22Rv1 (cell line): ENCODE results near the gene COG6.

ENCODE experiments used
- H3K27ac ChIP-seq: fragments of 450-650 bp; 2 replicates; pipeline ENCODE4 v1.5.1; 2017
- CTCF ChIP-seq: fragments of 450-650 bp; IDR thresholded peaks from 2 replicates; pipeline ENCODE4 v1.5.1; 2017; ENCODE audit warnings: mild to moderate bottlenecking
- ZFX ChIP-seq: fragments of 450-650 bp; IDR thresholded peaks from 2 replicates; pipeline ENCODE4 v1.6.1; 2017; ENCODE audit warnings: antibody characterized with exemption, borderline replicate concordance

The COG6 gene

GRCh38 chr13:39623466-39623865 is 32.0 kb upstream of the COG6 start:
- no peak overlapping the region for H3K27ac ChIP-seq
- TF ChIP-seq CTCF (no peak), ZFX (no peak)

GRCh38 chr13:39631307-39631706 is 24.2 kb upstream of the COG6 start:
- H3K27ac ChIP-seq = no peak overlapping the region
- TF ChIP-seq ZFX (no peak), CTCF (no peak)

GRCh38 chr13:39632994-39633393 is 22.5 kb upstream of the COG6 start:
- no peak for TF ChIP-seq CTCF
- TF ChIP-seq ZFX = no peak
- no peak overlapping the region for H3K27ac ChIP-seq

- TF ChIP-seq CTCF (no peak), ZFX (no peak)
- H3K27ac ChIP-seq = no peak overlapping the region
Measured at GRCh38 chr13:39635564-39635963, 19.9 kb upstream of the COG6 start.

GRCh38 chr13:39637890-39638289 is 17.6 kb upstream of the COG6 start:
- no peak overlapping the region for H3K27ac ChIP-seq
- TF ChIP-seq CTCF = no peak
- TF ChIP-seq ZFX = no peak

GRCh38 chr13:39641645-39642044 is 13.8 kb upstream of the COG6 start:
- TF ChIP-seq ZFX (no peak), CTCF (no peak)
- H3K27ac ChIP-seq = no peak overlapping the region

GRCh38 chr13:39646122-39646521 is 9.3 kb upstream of the COG6 start:
- TF ChIP-seq CTCF (no peak), ZFX (no peak)
- H3K27ac ChIP-seq = no peak overlapping the region
